ENCODE results near the gene AARS2. TPM values are rescaled to one million over a fixed set of nuclear protein-coding genes. Genes with fewer than 3 reads are reported as not detected.

Gene AARS2
- total and polyA plus RNA-seq, 2 of the 8 experiments (the other 6 are each of a cell fraction or from before 2014, with no cell fraction given) = 8.6 to 20.4 TPM

GRCh38 chr6:44353336-44353735 is 40.2 kb upstream of the AARS2 start:
- Histone ChIP-seq H2BK5ac (ENCODE audit: low read depth, low read length) (no peak overlapping the region), H3K9me3 (ENCODE audit: insufficient read depth in 2 of 2, low read depth in 1 of 2, low read length in 1 of 2) (no peaks in the 10 kb centered on the region), H3K27ac (ENCODE audit: low read depth, low read length) (no peak overlapping the region), H4K20me1 (replicated peaks in 1 of 2; ENCODE audit: control insufficient read depth in 1 of 2, insufficient read depth in 2 of 2, low read length in 2 of 2) (no peaks in the 10 kb centered on the region), H3K79me1 (ENCODE audit: low read depth, low read length) (no peaks in the 10 kb centered on the region), H3K4ac (replicated peaks; ENCODE audit: insufficient read length, low read depth, low read length) (no peak overlapping the region), H3K36me3 (ENCODE audit: control insufficient read depth in 2 of 4, insufficient read depth in 4 of 4, low read length in 3 of 4) (no peaks in the 10 kb centered on the region), H3K56ac (replicated peaks; ENCODE audit: insufficient read length, low read depth, low read length) (no peak overlapping the region), H3K79me2 (ENCODE audit: control insufficient read depth in 1 of 2, insufficient read depth in 2 of 2, low read length in 2 of 2) (no peaks in the 10 kb centered on the region), H4K8ac (ENCODE audit: extremely low read depth, insufficient read depth, low read length) (no peak overlapping the region), H3K4me2 (ENCODE audit: insufficient read depth in 1 of 2, low read depth in 2 of 2, low read length in 2 of 2) (no peak overlapping the region), H2BK120ac (replicated peaks; ENCODE audit: low read depth, low read length) (no peak overlapping the region), H3K4me3 (ENCODE audit: extremely low read depth in 1 of 4, insufficient read depth in 2 of 4, low read depth in 3 of 4, low read length in 4 of 4) (no peak overlapping the region), H3K23ac (ENCODE audit: insufficient read length) (no peak overlapping the region), H2AFZ (ENCODE audit: low read length) (no peak overlapping the region), H3K27me3 (replicated peaks in 1 of 4; ENCODE audit: control insufficient read depth in 3 of 4, extremely low read depth in 1 of 4, insufficient read depth in 3 of 4, low read length in 3 of 4) (no peaks in the 10 kb centered on the region), H4K91ac (replicated peaks; ENCODE audit: insufficient read length, low read length) (no peak overlapping the region), H2BK20ac (ENCODE audit: low read length) (no peak overlapping the region), H2BK12ac (ENCODE audit: low read depth, low read length) (no peak overlapping the region), H3K14ac (ENCODE audit: insufficient read length) (no peak overlapping the region), H3K23me2 (ENCODE audit: low read depth, low read length) (no peaks in the 10 kb centered on the region), H4K5ac (ENCODE audit: insufficient read length, low read depth, low read length) (no peak overlapping the region), H2BK15ac (ENCODE audit: low read length) (no peak overlapping the region), H2AK5ac (ENCODE audit: low read depth, low read length) (no peak overlapping the region), H3K4me1 (replicated peaks in 1 of 4; ENCODE audit: control insufficient read depth in 3 of 4, insufficient read depth in 4 of 4, low read length in 3 of 4) (peaks cover 0 to 9% (median 3%) of the 10 kb centered on the region in 4 experiments; a peak in 4 of 7 replicates), H3K18ac (ENCODE audit: extremely low read depth, low read length) (no peak overlapping the region), H3K9ac (replicated peaks in 1 of 4; ENCODE audit: extremely low read depth in 1 of 4, low read depth in 3 of 4, low read length in 3 of 4) (no peak overlapping the region)
- DNase-seq (ENCODE audit: low read depth in 1 of 2, low spot score in 2 of 2) (no peak), FAIRE-seq (no peak)
- 92% methylated on average over 2 of the region's 2 CpGs; no CpG with 5 or more reads in 1 of the 2 experiments for WGBS, 2 experiments (ENCODE audit: extremely low coverage in 1 of 2, insufficient coverage in 1 of 2, insufficient read length in 1 of 2, insufficient replicate concordance in 2 of 2, low coverage in 1 of 2, low lambda C conversion rate in 2 of 2, missing lambda C conversion rate in 1 of 2)
- no peak for TF ChIP-seq RNF2 (IDR thresholded peaks at IDR 0.05; ENCODE audit: borderline replicate concordance, low read depth, low read length, missing control alignments, poor library complexity, severe bottlenecking)
- POLR2A ChIA-PET (ENCODE audit: partially characterized antibody) = no interaction called here
- CTCF ChIA-PET (ENCODE audit: partially characterized antibody) = interaction anchor here (0.8 kb wide), 1 partner anchor 9 kb away, joined by 3 read pairs; no protein-coding TSS in a partner anchor
